ENCODE data around the gene STPG2. TPM values are rescaled to one million over a fixed set of nuclear protein-coding genes. Genes with fewer than 3 reads are reported as not detected.

STPG2 gene
- total RNA-seq, 1 donor from 2014 or later: 0.14 TPM

GRCh38 chr4:98102660-98103059 is 40.6 kb downstream of the STPG2 start:
- Mint-ChIP-seq H3K27ac (ENCODE audit: unreplicated experiment) (no peak overlapping the region), H3K36me3 (ENCODE audit: low read depth, unreplicated experiment) (no peaks in the 10 kb centered on the region), H3K9me3 (ENCODE audit: unreplicated experiment) (no peaks in the 10 kb centered on the region), H3K4me3 (ENCODE audit: unreplicated experiment) (no peak overlapping the region), H3K27me3 (ENCODE audit: low read depth, unreplicated experiment) (no peaks in the 10 kb centered on the region), H3K4me1 (ENCODE audit: low read depth, unreplicated experiment) (no peaks in the 10 kb centered on the region)
- no peak for DNase-seq (ENCODE audit: low read depth)
- Histone ChIP-seq H3K4me1 (ENCODE audit: insufficient read depth, low read length) (no peaks in the 10 kb centered on the region), H4K20me1 (ENCODE audit: insufficient read depth, low read length) (no peaks in the 10 kb centered on the region), H3K9ac (ENCODE audit: low read length) (no peak overlapping the region), H3K4me3 (ENCODE audit: insufficient read depth, low read depth, low read length) (no peak overlapping the region), H3K27me3 (ENCODE audit: insufficient read depth, low read length) (no peaks in the 10 kb centered on the region), H3K9me3 (ENCODE audit: insufficient read depth, low read depth, low read length) (no peaks in the 10 kb centered on the region), H3K36me3 (ENCODE audit: insufficient read depth, low read length) (no peaks in the 10 kb centered on the region), H2AFZ (ENCODE audit: low read depth, low read length) (no peak overlapping the region), H3K4me2 (ENCODE audit: low read length) (no peak overlapping the region), H3K27ac (ENCODE audit: low read depth, low read length) (no peak overlapping the region), H3K79me2 (ENCODE audit: insufficient read depth, low read length) (no peaks in the 10 kb centered on the region)
- FAIRE-seq: no peak
- TF ChIP-seq EZH2 (IDR thresholded peaks at IDR 0.05; ENCODE audit: insufficient read depth, low read length) (no peak), CTCF (IDR thresholded peaks at IDR 0.05; ENCODE audit: insufficient read depth, low read depth, low read length) (no peak)

- TF ChIP-seq CTCF (IDR thresholded peaks at IDR 0.05; ENCODE audit: insufficient read depth, low read depth, low read length): no peak
- TF ChIP-seq EZH2 (IDR thresholded peaks at IDR 0.05; ENCODE audit: insufficient read depth, low read length): no peak
- Mint-ChIP-seq H3K27ac (ENCODE audit: unreplicated experiment) (no peak overlapping the region), H3K4me1 (ENCODE audit: low read depth, unreplicated experiment) (no peaks in the 10 kb centered on the region), H3K4me3 (ENCODE audit: unreplicated experiment) (no peak overlapping the region), H3K27me3 (ENCODE audit: low read depth, unreplicated experiment) (no peaks in the 10 kb centered on the region), H3K9me3 (ENCODE audit: unreplicated experiment) (no peaks in the 10 kb centered on the region), H3K36me3 (ENCODE audit: low read depth, unreplicated experiment) (no peaks in the 10 kb centered on the region)
- no peak overlapping the region for H3K4me2 ChIP-seq (ENCODE audit: low read length)
- FAIRE-seq: no peak
- H3K9me3 ChIP-seq (ENCODE audit: insufficient read depth, low read depth, low read length): no peaks in the 10 kb centered on the region
- DNase-seq (ENCODE audit: low read depth): no peak
- no peak overlapping the region for H3K4me3 ChIP-seq (ENCODE audit: insufficient read depth, low read depth, low read length)
- H2AFZ ChIP-seq (ENCODE audit: low read depth, low read length): no peak overlapping the region
- no peaks in the 10 kb centered on the region for H3K79me2 ChIP-seq (ENCODE audit: insufficient read depth, low read length)
- no peaks in the 10 kb centered on the region for H3K36me3 ChIP-seq (ENCODE audit: insufficient read depth, low read length)
- no peaks in the 10 kb centered on the region for H4K20me1 ChIP-seq (ENCODE audit: insufficient read depth, low read length)
- H3K4me1 ChIP-seq (ENCODE audit: insufficient read depth, low read length): no peaks in the 10 kb centered on the region
- H3K27ac ChIP-seq (ENCODE audit: low read depth, low read length): no peak overlapping the region
- no peak overlapping the region for H3K9ac ChIP-seq (ENCODE audit: low read length)
- no peaks in the 10 kb centered on the region for H3K27me3 ChIP-seq (ENCODE audit: insufficient read depth, low read length)
These were observed 41.3 kb downstream of the STPG2 start for GRCh38 chr4:98101988-98102387.

- TF ChIP-seq EZH2 (IDR thresholded peaks at IDR 0.05; ENCODE audit: insufficient read depth, low read length) (no peak), CTCF (IDR thresholded peaks at IDR 0.05; ENCODE audit: insufficient read depth, low read depth, low read length) (no peak)
- no peak overlapping the region for H3K4me2 ChIP-seq (ENCODE audit: low read length)
- H2AFZ ChIP-seq (ENCODE audit: low read depth, low read length): no peak overlapping the region
- H3K27ac Mint-ChIP-seq (ENCODE audit: unreplicated experiment): no peak overlapping the region
- FAIRE-seq (no peak), DNase-seq (ENCODE audit: low read depth) (no peak)
- no peaks in the 10 kb centered on the region for H3K36me3 Mint-ChIP-seq (ENCODE audit: low read depth, unreplicated experiment)
- no peak overlapping the region for H3K4me3 Mint-ChIP-seq (ENCODE audit: unreplicated experiment)
- H3K4me3 ChIP-seq (ENCODE audit: insufficient read depth, low read depth, low read length): no peak overlapping the region
- H3K9ac ChIP-seq (ENCODE audit: low read length): no peak overlapping the region
- no peaks in the 10 kb centered on the region for H3K27me3 ChIP-seq (ENCODE audit: insufficient read depth, low read length)
- no peak overlapping the region for H3K27ac ChIP-seq (ENCODE audit: low read depth, low read length)
- H3K9me3 Mint-ChIP-seq (ENCODE audit: unreplicated experiment): no peaks in the 10 kb centered on the region
- no peaks in the 10 kb centered on the region for H3K4me1 ChIP-seq (ENCODE audit: insufficient read depth, low read length)
- H3K4me1 Mint-ChIP-seq (ENCODE audit: low read depth, unreplicated experiment): no peaks in the 10 kb centered on the region
- no peaks in the 10 kb centered on the region for H3K36me3 ChIP-seq (ENCODE audit: insufficient read depth, low read length)
- H3K9me3 ChIP-seq (ENCODE audit: insufficient read depth, low read depth, low read length): no peaks in the 10 kb centered on the region
- H3K79me2 ChIP-seq (ENCODE audit: insufficient read depth, low read length): no peaks in the 10 kb centered on the region
- H4K20me1 ChIP-seq (ENCODE audit: insufficient read depth, low read length): no peaks in the 10 kb centered on the region
- H3K27me3 Mint-ChIP-seq (ENCODE audit: low read depth, unreplicated experiment): no peaks in the 10 kb centered on the region
These were observed 44.5 kb downstream of the STPG2 start for GRCh38 chr4:98098764-98099163.

All from astrocyte (in vitro differentiated cells and primary cell).